Large intestine (tissue), 12 donors: ENCODE results near the gene L3MBTL2. TPM values are rescaled to one million over a fixed set of nuclear protein-coding genes. Genes with fewer than 3 reads are reported as not detected.
"Not testable (repeated sequence)": the region's sequence is repeated elsewhere in the genome, so short reads cannot be mapped to it uniquely, and the experiment has no call there.

Experiments used
- DNase-seq, 2 donors: peaks; one replicate each; pipeline versions ENCODE4 v3.0.0 to v3.0.0-alpha.2; 2013
- H3K27ac ChIP-seq: one replicate; pipeline ENCODE4 v1.5.1; 2013; ENCODE audit warnings: low read length
- H3K27me3 ChIP-seq: 2 replicates; pipeline ENCODE4 v1.6.1; 2013; ENCODE audit warnings: low read length; ENCODE audit not compliant: control insufficient read depth, insufficient read depth
- H3K36me3 ChIP-seq: 2 replicates; pipeline ENCODE4 v1.6.1; 2013; ENCODE audit warnings: low read length; ENCODE audit not compliant: control insufficient read depth, insufficient read depth
- H3K4me1 ChIP-seq: one replicate; pipeline ENCODE4 v1.6.1; 2013; ENCODE audit warnings: low read length; ENCODE audit not compliant: control insufficient read depth, insufficient read depth
- H3K4me3 ChIP-seq: one replicate; pipeline ENCODE4 v1.5.1; 2013; ENCODE audit warnings: low read length
- H3K9me3 ChIP-seq: one replicate; pipeline ENCODE4 v1.6.1; 2013; ENCODE audit warnings: mild to moderate bottlenecking, low read depth, low read length, moderate library complexity; ENCODE audit not compliant: control insufficient read depth
- WGBS: methylation state at CpG from one replicate; pipeline ENCODE4 v1.1.5; 2013; ENCODE audit warnings: low lambda C conversion rate; ENCODE audit not compliant: insufficient coverage; 5-methylcytosine and 5-hydroxymethylcytosine counted together
- long read RNA-seq, 11 donors: transcript quantifications; one replicate each; lab custom pipeline, GENCODE V29; 2026
- polyA plus RNA-seq: library from polyadenylated mRNA; unstranded; fragments of 120-200 nt; gene quantifications from one replicate; pipeline ENCODE4 v1.2.1, GENCODE V29; 2013

The L3MBTL2 gene
- 17.9 TPM for polyA plus RNA-seq
- long read RNA-seq, donor 1 = 0 reads
- long read RNA-seq, donor 2, partial matches to known transcripts = 10 of 13 reads
- long read RNA-seq, donor 2, other reads (novel, unspliced or antisense) = 0 of 13 reads
- long read RNA-seq, donor 3, partial matches to known transcripts = 0 of 3 reads
- long read RNA-seq, donor 3, other reads (novel, unspliced or antisense) = 0 of 3 reads
- long read RNA-seq, donor 4 = 0 reads
- long read RNA-seq, donor 5, partial matches to known transcripts = 5 of 6 reads
- long read RNA-seq, donor 5, other reads (novel, unspliced or antisense) = 0 of 6 reads
- long read RNA-seq, donor 6, partial matches to known transcripts = 0 of 2 reads
- long read RNA-seq, donor 6, other reads (novel, unspliced or antisense) = 0 of 2 reads
- long read RNA-seq, donor 7, partial matches to known transcripts = 0 of 1 reads
- long read RNA-seq, donor 7, other reads (novel, unspliced or antisense) = 0 of 1 reads
- long read RNA-seq, donor 8, partial matches to known transcripts = 0 of 4 reads
- long read RNA-seq, donor 8, other reads (novel, unspliced or antisense) = 0 of 4 reads
- long read RNA-seq, donor 9, partial matches to known transcripts = 0 of 2 reads
- long read RNA-seq, donor 9, other reads (novel, unspliced or antisense) = 0 of 2 reads
- long read RNA-seq, donor 10 = 0 reads
- long read RNA-seq, donor 11, partial matches to known transcripts = 0 of 2 reads
- long read RNA-seq, donor 11, other reads (novel, unspliced or antisense) = 0 of 2 reads

GRCh38 chr22:41204992-41205900 is at the start of gene L3MBTL2:
Gene L3MBTL2 (plus strand): TSS chr22:41205312. CDS start chr22:41205363, 51 bp downstream.
- DNase-seq = peak; percentile 95 to 96
- H3K9me3 ChIP-seq = no peaks in the 10 kb centered on the region
- no peaks in the 10 kb centered on the region for H3K4me1 ChIP-seq
- peak within 1 kb of the TSS; percentile 45 for H3K27ac ChIP-seq
- 0% methylated on average over 3 of the region's 47 CpGs for WGBS
- H3K4me3 ChIP-seq = peak within 1 kb of the TSS; percentile 70
- H3K36me3 ChIP-seq = peaks cover 6% of the 10 kb centered on the region
- no peaks in the 10 kb centered on the region for H3K27me3 ChIP-seq

GRCh38 chr22:41157083-41157482 is 48.0 kb upstream of the L3MBTL2 start:
- Histone ChIP-seq H3K9me3 (no peaks in the 10 kb centered on the region), H3K4me1 (no peaks in the 10 kb centered on the region), H3K4me3 (no peak overlapping the region), H3K27me3 (no peaks in the 10 kb centered on the region), H3K27ac (no peak overlapping the region), H3K36me3 (peaks cover 91% of the 10 kb centered on the region)
- no peak for DNase-seq
- no CpG with 5 or more reads among the region's 4 CpGs for WGBS

GRCh38 chr22:41169157-41169556 is 36.0 kb upstream of the L3MBTL2 start:
- Histone ChIP-seq H3K4me1 (no peaks in the 10 kb centered on the region), H3K9me3 (no peaks in the 10 kb centered on the region), H3K36me3 (peaks cover 73% of the 10 kb centered on the region), H3K27ac (no peak overlapping the region), H3K27me3 (no peaks in the 10 kb centered on the region), H3K4me3 (no peak overlapping the region)
- 100% methylated on average over 1 of the region's 8 CpGs for WGBS
- DNase-seq = no peak

- H3K36me3 ChIP-seq = peaks cover 82% of the 10 kb centered on the region
- no peak overlapping the region for H3K27ac ChIP-seq
- H3K4me1 ChIP-seq = no peaks in the 10 kb centered on the region
- no peak overlapping the region for H3K4me3 ChIP-seq
- 93% methylated on average over 2 of the region's 3 CpGs for WGBS
- DNase-seq = no peak
- no peaks in the 10 kb centered on the region for H3K27me3 ChIP-seq
- H3K9me3 ChIP-seq = no peaks in the 10 kb centered on the region
Observed at GRCh38 chr22:41171996-41172395, 33.1 kb upstream of the L3MBTL2 start.

- no CpG with 5 or more reads among the region's 2 CpGs for WGBS
- Histone ChIP-seq H3K27me3 (no peaks in the 10 kb centered on the region), H3K4me3 (no peak overlapping the region), H3K4me1 (no peaks in the 10 kb centered on the region), H3K9me3 (no peaks in the 10 kb centered on the region), H3K36me3 (peaks cover 78% of the 10 kb centered on the region), H3K27ac (no peak overlapping the region)
- DNase-seq = no peak
Observed at GRCh38 chr22:41175546-41175945, 29.6 kb upstream of the L3MBTL2 start.

- H3K9me3 ChIP-seq = no peaks in the 10 kb centered on the region
- no peaks in the 10 kb centered on the region for H3K4me1 ChIP-seq
- peaks cover 68% of the 10 kb centered on the region for H3K36me3 ChIP-seq
- WGBS = no CpG with 5 or more reads among the region's 15 CpGs
- H3K27ac ChIP-seq = no peak overlapping the region
- H3K27me3 ChIP-seq = no peaks in the 10 kb centered on the region
- no peak for DNase-seq
- no peak overlapping the region for H3K4me3 ChIP-seq
Observed at GRCh38 chr22:41177040-41177621, 28.0 kb upstream of the L3MBTL2 start.

GRCh38 chr22:41177622-41178424 is 27.3 kb upstream of the L3MBTL2 start:
- no CpG with 5 or more reads among the region's 9 CpGs for WGBS
- no peaks in the 10 kb centered on the region for H3K9me3 ChIP-seq
- no peaks in the 10 kb centered on the region for H3K27me3 ChIP-seq
- DNase-seq = no peak
- no peaks in the 10 kb centered on the region for H3K4me1 ChIP-seq
- no peak overlapping the region for H3K27ac ChIP-seq
- peaks cover 63% of the 10 kb centered on the region for H3K36me3 ChIP-seq
- H3K4me3 ChIP-seq = no peak overlapping the region

GRCh38 chr22:41178425-41178975 is 26.6 kb upstream of the L3MBTL2 start:
- H3K4me3 ChIP-seq = no peak overlapping the region
- no peak for DNase-seq
- H3K36me3 ChIP-seq = peaks cover 56% of the 10 kb centered on the region
- no peaks in the 10 kb centered on the region for H3K4me1 ChIP-seq
- H3K27ac ChIP-seq = no peak overlapping the region
- no CpG with 5 or more reads among the region's 8 CpGs for WGBS
- H3K9me3 ChIP-seq = no peaks in the 10 kb centered on the region
- no peaks in the 10 kb centered on the region for H3K27me3 ChIP-seq

- not testable (repeated sequence) for H3K4me1 ChIP-seq, H3K27ac ChIP-seq, H3K27me3 ChIP-seq, DNase-seq, H3K9me3 ChIP-seq, H3K4me3 ChIP-seq
- H3K36me3 ChIP-seq = peaks cover 40% of the 10 kb centered on the region
- WGBS = no CpG with 5 or more reads among the region's 6 CpGs
Observed at GRCh38 chr22:41180362-41180761, 24.8 kb upstream of the L3MBTL2 start.
